Parathyroid adenoma (tissue), 2 donors: ENCODE measurements around the gene ANKRD50.

Experiments used
- H2AFZ ChIP-seq: fragments of 300-600 bp; sonication (generic); one replicate; pipeline ENCODE4 v1.7.0; 2017; ENCODE audit warnings: antibody characterized with exemption, mild to moderate bottlenecking
- H3K27ac ChIP-seq: fragments of 300-600 bp; sonication (generic); one replicate; pipeline ENCODE4 v1.7.0; 2017
- H3K27me3 ChIP-seq: fragments of 300-600 bp; sonication (generic); one replicate; pipeline ENCODE4 v1.7.0; 2017; ENCODE audit warnings: low read length; ENCODE audit not compliant: control insufficient read depth, insufficient read depth
- H3K36me3 ChIP-seq: fragments of 300-600 bp; sonication (generic); one replicate; pipeline ENCODE4 v1.7.0; 2017; ENCODE audit warnings: low read length; ENCODE audit not compliant: control insufficient read depth, insufficient read depth
- H3K4me1 ChIP-seq: fragments of 300-600 bp; sonication (generic); one replicate; pipeline ENCODE4 v1.7.0; 2017; ENCODE audit warnings: control low read depth
- H3K4me2 ChIP-seq: fragments of 300-600 bp; sonication (generic); one replicate; pipeline ENCODE4 v1.7.0; 2017; ENCODE audit warnings: low read length
- H3K4me3 ChIP-seq: fragments of 300-600 bp; sonication (generic); one replicate; pipeline ENCODE4 v1.7.0; 2017; ENCODE audit warnings: low read depth, low read length
- H3K79me2 ChIP-seq: fragments of 300-600 bp; sonication (generic); one replicate; pipeline ENCODE4 v1.7.0; 2017; ENCODE audit warnings: control low read depth
- H3K9ac ChIP-seq: fragments of 300-600 bp; sonication (generic); one replicate; pipeline ENCODE4 v1.7.0; 2017; ENCODE audit warnings: mild to moderate bottlenecking
- H3K9me3 ChIP-seq: fragments of 300-600 bp; sonication (generic); one replicate; pipeline ENCODE4 v1.7.0; 2017; ENCODE audit warnings: low read length; ENCODE audit not compliant: control insufficient read depth
- CTCF ChIP-seq: fragments of 300-600 bp; sonication (generic); IDR thresholded peaks from one replicate; pipeline ENCODE4 v1.7.0; 2017; ENCODE audit warnings: antibody characterized with exemption, mild to moderate bottlenecking
- donor health status: primary hyperparathyroidism.

ANKRD50 gene

GRCh38 chr4:124686279-124686678 is 26.3 kb downstream of the ANKRD50 start:
- H3K79me2 ChIP-seq, result no peaks in the 10 kb centered on the region
- H3K4me3 ChIP-seq, result no peak overlapping the region
- H2AFZ ChIP-seq, result no peak overlapping the region
- no peak overlapping the region for H3K9ac ChIP-seq
- H3K4me1 ChIP-seq, result no peaks in the 10 kb centered on the region
- TF ChIP-seq CTCF, result no peak
- H3K36me3 ChIP-seq, result no peaks in the 10 kb centered on the region
- no peaks in the 10 kb centered on the region for H3K9me3 ChIP-seq
- no peak overlapping the region for H3K27ac ChIP-seq
- H3K4me2 ChIP-seq, result no peak overlapping the region
- no peaks in the 10 kb centered on the region for H3K27me3 ChIP-seq

GRCh38 chr4:124685851-124686250 is 26.7 kb downstream of the ANKRD50 start:
- Histone ChIP-seq H3K9ac (no peak overlapping the region), H3K27ac (no peak overlapping the region), H3K27me3 (no peaks in the 10 kb centered on the region), H3K4me1 (no peaks in the 10 kb centered on the region), H3K4me2 (no peak overlapping the region), H3K79me2 (no peaks in the 10 kb centered on the region), H2AFZ (no peak overlapping the region), H3K4me3 (no peak overlapping the region), H3K9me3 (no peaks in the 10 kb centered on the region), H3K36me3 (no peaks in the 10 kb centered on the region)
- no peak for TF ChIP-seq CTCF

GRCh38 chr4:124684301-124684700 is 28.2 kb downstream of the ANKRD50 start:
- no peak for TF ChIP-seq CTCF
- H3K27ac ChIP-seq, result no peak overlapping the region
- H3K9me3 ChIP-seq, result no peaks in the 10 kb centered on the region

GRCh38 chr4:124682384-124682783 is 30.1 kb downstream of the ANKRD50 start:
- Histone ChIP-seq H3K4me3 (no peak overlapping the region), H3K9me3 (no peaks in the 10 kb centered on the region), H3K9ac (no peak overlapping the region), H3K4me1 (no peaks in the 10 kb centered on the region), H3K36me3 (no peaks in the 10 kb centered on the region), H3K27me3 (no peaks in the 10 kb centered on the region), H2AFZ (no peak overlapping the region), H3K27ac (no peak overlapping the region), H3K79me2 (no peaks in the 10 kb centered on the region), H3K4me2 (no peak overlapping the region)
- no peak for TF ChIP-seq CTCF

More at GRCh38 chr4:124684301-124684700, 28.2 kb downstream of the ANKRD50 start:
- Histone ChIP-seq H3K4me1 (no peaks in the 10 kb centered on the region), H3K36me3 (no peaks in the 10 kb centered on the region), H3K4me2 (no peak overlapping the region), H3K9ac (no peak overlapping the region), H3K4me3 (no peak overlapping the region), H3K27me3 (no peaks in the 10 kb centered on the region), H2AFZ (no peak overlapping the region), H3K79me2 (no peaks in the 10 kb centered on the region)

GRCh38 chr4:124666496-124666895 is 46.0 kb downstream of the ANKRD50 start:
- Histone ChIP-seq H3K4me3 (no peak overlapping the region), H3K9me3 (no peaks in the 10 kb centered on the region), H3K27ac (no peak overlapping the region), H3K4me1 (no peaks in the 10 kb centered on the region), H3K9ac (no peak overlapping the region), H2AFZ (no peak overlapping the region), H3K79me2 (no peaks in the 10 kb centered on the region), H3K4me2 (no peak overlapping the region), H3K27me3 (no peaks in the 10 kb centered on the region), H3K36me3 (no peaks in the 10 kb centered on the region)
- TF ChIP-seq CTCF, result no peak
